IPS DF 4.7 (cell line): ENCODE results near the gene SRP72.
"Not testable (repeated sequence)": the region's sequence is repeated elsewhere in the genome, so short reads cannot be mapped to it uniquely, and the experiment has no call there.

Experiments used
- DNase-seq: peaks from one replicate; pipeline ENCODE4 v3.0.0-alpha.2; 2013; ENCODE audit warnings: low spot score; ENCODE audit errors: extremely low read depth

SRP72 gene

DNA sequence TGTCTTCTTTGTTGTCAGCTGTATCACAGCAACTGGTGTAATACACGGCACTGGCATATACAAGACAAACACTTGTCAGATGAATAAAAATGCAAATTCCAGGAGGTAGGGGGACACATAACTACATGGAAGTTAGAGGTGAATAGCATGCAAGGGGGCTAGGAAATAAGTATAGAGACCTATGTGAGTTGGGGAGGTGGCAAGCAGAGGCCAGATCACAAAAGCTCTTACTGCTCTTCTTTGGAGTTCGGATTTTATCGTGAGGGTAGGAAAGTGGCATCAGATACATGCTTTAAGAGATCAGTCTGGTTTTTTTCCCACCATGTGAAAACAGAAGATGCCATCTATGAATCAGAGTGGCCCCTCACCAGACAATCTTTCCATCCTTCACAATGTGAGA is 2.8 kb upstream of the SRP72 start:
- DNase-seq = no peak

- no peak for DNase-seq
Measured at GRCh38 chr4:56465599-56466295, 1.7 kb upstream of the SRP72 start.

DNA sequence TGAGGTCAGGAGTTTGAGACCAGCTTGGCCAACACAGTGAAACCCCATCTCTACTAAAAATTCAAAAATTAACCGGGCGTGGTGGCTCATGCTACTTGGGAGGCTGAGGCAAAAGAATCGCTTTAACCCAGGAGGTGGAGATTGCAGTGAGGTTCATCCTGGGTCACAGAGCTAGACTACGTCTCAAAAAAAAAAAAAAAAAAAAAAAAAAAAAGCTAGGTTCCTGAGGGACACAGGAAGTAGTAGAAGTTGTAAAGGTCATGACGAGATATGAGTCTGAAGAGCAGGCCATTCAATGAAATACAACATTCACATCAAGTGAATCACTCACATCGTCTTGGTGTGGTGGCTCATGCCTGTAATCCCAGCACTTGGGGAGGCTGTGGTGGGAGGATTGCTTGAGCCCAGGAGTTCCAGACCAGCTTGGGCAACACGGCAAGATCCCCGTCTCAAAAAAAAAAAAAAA is 1.1 kb upstream of the SRP72 start:
- not testable (repeated sequence) for DNase-seq

GRCh38 chr4:56466910-56467283 is 520 bp upstream of the SRP72 start:
- DNase-seq = no peak

- DNase-seq = no peak
Measured at GRCh38 chr4:56468097-56468422, 643 bp downstream of the SRP72 start.

- DNase-seq = no peak
Measured at GRCh38 chr4:56469489-56470210, 2.2 kb downstream of the SRP72 start.

- no peak for DNase-seq
Measured at GRCh38 chr4:56475917-56476316, 8.5 kb downstream of the SRP72 start.

GRCh38 chr4:56477192-56477702 is 9.8 kb downstream of the SRP72 start:
- no peak for DNase-seq

DNA sequence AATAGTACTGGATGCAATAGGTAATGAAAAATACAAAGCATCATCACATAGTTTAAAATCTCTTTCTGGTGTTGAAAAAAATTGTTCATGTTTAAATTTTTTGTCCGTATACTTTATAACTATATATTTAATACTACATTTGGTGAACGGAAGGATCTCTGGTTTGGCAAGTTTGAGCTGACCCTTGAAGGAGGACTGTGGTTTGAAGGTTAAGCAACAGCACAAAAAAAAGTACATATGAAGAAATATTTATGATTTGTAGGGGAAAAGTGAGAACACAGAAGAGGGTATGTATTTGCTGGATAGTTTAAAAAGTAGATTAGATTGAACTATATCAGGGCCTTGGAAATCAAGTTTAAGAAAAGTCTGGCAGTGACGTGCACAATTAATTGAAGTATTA is 13.3 kb downstream of the SRP72 start:
- no peak for DNase-seq

- DNase-seq = no peak
Measured at GRCh38 chr4:56496241-56496640, 28.8 kb downstream of the SRP72 start.

- DNase-seq = peak; percentile 44
Measured at GRCh38 chr4:56505269-56506130, 38.1 kb downstream of the SRP72 start, which contains the start of gene ARL9. Gene ARL9, plus strand, starts transcription at chr4:56505791. Its CDS starts 72 bp downstream, at chr4:56505863.

DNA sequence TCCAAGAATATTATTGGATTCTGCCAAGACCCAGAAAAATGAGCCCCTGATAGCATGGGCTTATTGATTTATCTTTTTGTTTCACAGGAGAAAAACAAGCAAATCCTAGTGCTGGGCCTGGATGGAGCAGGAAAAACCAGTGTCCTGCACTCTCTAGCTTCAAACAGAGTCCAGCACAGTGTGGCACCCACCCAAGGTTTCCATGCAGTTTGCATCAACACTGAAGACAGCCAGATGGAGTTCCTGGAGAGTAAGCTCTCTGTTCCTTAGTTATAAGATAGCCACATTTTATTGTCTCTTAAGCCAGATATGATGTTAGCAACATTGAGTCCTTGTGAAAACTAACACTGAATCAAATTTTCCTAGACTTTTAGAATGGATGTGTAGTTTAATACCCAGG is 43.7 kb downstream of the SRP72 start:
- no peak for DNase-seq

- no peak for DNase-seq
Measured at GRCh38 chr4:56512166-56512565, 44.7 kb downstream of the SRP72 start.

DNA sequence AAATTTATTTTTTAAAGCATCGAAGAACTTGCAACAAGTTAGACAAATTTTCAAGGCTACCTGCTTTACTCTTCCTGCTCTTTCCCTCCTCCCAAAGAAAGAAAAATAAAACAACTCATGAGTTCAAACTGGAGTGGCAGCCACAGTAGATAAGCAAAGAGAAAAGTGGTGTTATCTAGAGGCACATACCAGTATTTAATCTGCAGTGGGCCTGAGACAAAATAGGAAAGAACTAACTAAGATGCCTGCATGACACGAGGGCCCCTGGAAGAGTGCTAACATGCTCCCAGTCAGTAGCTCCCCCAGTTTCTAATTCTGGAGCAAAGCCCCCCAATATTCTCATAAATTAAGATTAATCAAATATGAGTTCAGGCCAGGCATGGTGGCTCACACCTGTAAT is 46.1 kb downstream of the SRP72 start:
- no peak for DNase-seq

GRCh38 chr4:56530269-56531148 is 63.1 kb downstream of the SRP72 start:
- no peak for DNase-seq

DNA sequence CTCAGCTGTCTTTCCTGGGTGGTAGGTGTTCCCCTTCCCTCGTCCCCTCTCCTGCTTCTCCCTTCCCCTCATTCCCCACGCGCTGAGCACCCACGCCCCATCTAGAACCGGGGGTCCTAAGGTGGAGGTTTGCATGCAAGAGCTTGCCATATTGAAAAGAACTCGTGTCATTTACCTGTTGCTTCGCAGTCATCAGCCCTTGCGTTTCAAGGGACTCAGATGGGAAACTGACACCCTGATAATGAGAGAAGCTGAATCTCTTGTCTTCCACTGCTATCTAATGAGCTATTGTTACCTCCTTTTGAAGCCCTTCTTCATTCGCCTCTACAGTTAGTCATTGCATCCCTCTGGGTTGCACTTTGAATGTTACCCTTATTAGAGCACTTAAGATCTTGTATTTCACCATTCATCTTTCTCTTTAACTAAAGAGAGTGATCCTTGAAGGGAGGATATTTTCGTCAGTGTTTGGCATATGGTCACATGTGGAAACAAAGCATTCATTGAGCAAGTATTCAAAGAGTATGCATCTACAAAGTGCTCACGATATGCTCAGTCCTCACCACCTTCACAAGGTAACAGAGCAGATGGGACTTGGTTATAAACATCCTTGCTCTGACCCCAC is 63.8 kb downstream of the SRP72 start:
- DNase-seq = no peak

DNA sequence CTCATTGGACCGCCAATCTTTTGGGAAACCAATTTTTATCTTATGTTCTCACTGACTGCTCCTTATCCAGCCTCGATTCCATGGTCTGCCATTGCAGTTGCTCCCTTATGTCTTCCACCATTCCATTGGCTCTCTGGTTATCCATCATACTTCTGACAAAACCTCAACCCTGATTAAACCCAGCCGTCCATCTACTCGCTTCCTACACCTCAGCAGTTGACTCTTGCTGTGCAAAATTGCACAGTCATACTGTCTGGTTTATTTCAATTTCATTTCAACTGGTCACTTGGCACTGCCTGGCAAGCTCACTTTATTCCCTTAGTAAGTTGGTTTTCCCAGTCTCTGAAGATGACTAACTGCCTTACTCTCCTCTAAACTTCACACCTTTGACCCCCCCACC is 64.4 kb downstream of the SRP72 start:
- no peak for DNase-seq

GRCh38 chr4:56532239-56532638 is 64.8 kb downstream of the SRP72 start:
- DNase-seq = no peak

DNA sequence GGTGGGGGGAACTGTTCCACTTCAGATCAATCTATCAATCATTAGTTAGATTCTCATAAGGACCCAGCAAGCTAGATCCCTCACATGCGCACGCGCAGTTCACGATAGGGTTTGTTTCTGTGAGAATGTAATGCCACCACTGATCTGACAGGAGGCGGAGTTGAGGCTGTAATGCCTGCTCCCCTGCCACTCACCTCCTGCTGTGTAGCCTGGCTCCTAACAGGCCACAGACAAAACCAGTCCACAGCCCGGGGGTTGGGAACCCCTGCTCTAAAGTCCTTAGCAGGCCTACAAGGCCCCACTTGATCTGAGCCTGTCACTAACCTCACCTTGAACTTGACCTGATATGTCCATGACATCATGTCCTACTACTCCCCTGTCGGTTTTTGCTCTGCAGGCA is 68.5 kb downstream of the SRP72 start:
- DNase-seq = no peak

- DNase-seq = no peak
Measured at GRCh38 chr4:56537147-56537546, 69.7 kb downstream of the SRP72 start.
